ENCODE measurements around the gene TTLL4. TPM values are rescaled to one million over a fixed set of nuclear protein-coding genes. Genes with fewer than 3 reads are reported as not detected.

The TTLL4 gene
- total RNA-seq, 1 donor from 2014 or later: 33.8 TPM

- H3K27ac ChIP-seq (ENCODE audit: low read depth, low read length): no peak overlapping the region
- H3K36me3 Mint-ChIP-seq (ENCODE audit: low read depth, unreplicated experiment): peaks cover 43% of the 10 kb centered on the region
- no peak for DNase-seq (ENCODE audit: low read depth)
- H2AFZ ChIP-seq (ENCODE audit: low read depth, low read length): no peak overlapping the region
- no peak overlapping the region for H3K4me3 Mint-ChIP-seq (ENCODE audit: unreplicated experiment)
- H4K20me1 ChIP-seq (ENCODE audit: insufficient read depth, low read length): peaks cover 1% of the 10 kb centered on the region
- H3K4me1 ChIP-seq (ENCODE audit: insufficient read depth, low read length): peaks cover 8% of the 10 kb centered on the region
- H3K4me2 ChIP-seq (ENCODE audit: low read length): no peak overlapping the region
- no peak for FAIRE-seq
- H3K27ac Mint-ChIP-seq (ENCODE audit: unreplicated experiment): peak overlapping the region; percentile 43
- H3K9me3 Mint-ChIP-seq (ENCODE audit: unreplicated experiment): no peaks in the 10 kb centered on the region
- H3K9ac ChIP-seq (ENCODE audit: low read length): no peak overlapping the region
- no peaks in the 10 kb centered on the region for H3K27me3 Mint-ChIP-seq (ENCODE audit: low read depth, unreplicated experiment)
- H3K27me3 ChIP-seq (ENCODE audit: insufficient read depth, low read length): no peaks in the 10 kb centered on the region
- no peaks in the 10 kb centered on the region for H3K79me2 ChIP-seq (ENCODE audit: insufficient read depth, low read length)
- peaks cover 12% of the 10 kb centered on the region for H3K4me1 Mint-ChIP-seq (ENCODE audit: low read depth, unreplicated experiment)
- no peak overlapping the region for H3K4me3 ChIP-seq (ENCODE audit: insufficient read depth, low read depth, low read length)
- TF ChIP-seq CTCF (IDR thresholded peaks at IDR 0.05; ENCODE audit: insufficient read depth, low read depth, low read length) (no peak), EZH2 (IDR thresholded peaks at IDR 0.05; ENCODE audit: insufficient read depth, low read length) (no peak)
- H3K36me3 ChIP-seq (ENCODE audit: insufficient read depth, low read length): peaks cover 33% of the 10 kb centered on the region
- no peaks in the 10 kb centered on the region for H3K9me3 ChIP-seq (ENCODE audit: insufficient read depth, low read depth, low read length)
Observed at GRCh38 chr2:218745160-218745558, 34.5 kb downstream of the TTLL4 start.

- no peaks in the 10 kb centered on the region for H3K9me3 Mint-ChIP-seq (ENCODE audit: unreplicated experiment)
- peak overlapping the region; percentile 43 for H3K27ac Mint-ChIP-seq (ENCODE audit: unreplicated experiment)
- Histone ChIP-seq H4K20me1 (ENCODE audit: insufficient read depth, low read length) (no peaks in the 10 kb centered on the region), H3K4me2 (ENCODE audit: low read length) (no peak overlapping the region), H3K79me2 (ENCODE audit: insufficient read depth, low read length) (no peaks in the 10 kb centered on the region), H3K9ac (ENCODE audit: low read length) (no peak overlapping the region), H3K4me3 (ENCODE audit: insufficient read depth, low read depth, low read length) (no peak overlapping the region), H3K4me1 (ENCODE audit: insufficient read depth, low read length) (peaks cover 8% of the 10 kb centered on the region), H3K9me3 (ENCODE audit: insufficient read depth, low read depth, low read length) (no peaks in the 10 kb centered on the region), H2AFZ (ENCODE audit: low read depth, low read length) (no peak overlapping the region), H3K36me3 (ENCODE audit: insufficient read depth, low read length) (peaks cover 33% of the 10 kb centered on the region), H3K27me3 (ENCODE audit: insufficient read depth, low read length) (no peaks in the 10 kb centered on the region), H3K27ac (ENCODE audit: low read depth, low read length) (no peak overlapping the region)
- H3K27me3 Mint-ChIP-seq (ENCODE audit: low read depth, unreplicated experiment): no peaks in the 10 kb centered on the region
- TF ChIP-seq EZH2 (IDR thresholded peaks at IDR 0.05; ENCODE audit: insufficient read depth, low read length): no peak
- TF ChIP-seq CTCF (IDR thresholded peaks at IDR 0.05; ENCODE audit: insufficient read depth, low read depth, low read length): no peak
- peak; percentile 33 for DNase-seq (ENCODE audit: low read depth)
- no peak for FAIRE-seq
- H3K36me3 Mint-ChIP-seq (ENCODE audit: low read depth, unreplicated experiment): peaks cover 41% of the 10 kb centered on the region
- H3K4me3 Mint-ChIP-seq (ENCODE audit: unreplicated experiment): no peak overlapping the region
- H3K4me1 Mint-ChIP-seq (ENCODE audit: low read depth, unreplicated experiment): peaks cover 12% of the 10 kb centered on the region
Observed at GRCh38 chr2:218745559-218746469, 35.2 kb downstream of the TTLL4 start.

- H3K36me3 ChIP-seq (ENCODE audit: insufficient read depth, low read length): peaks cover 32% of the 10 kb centered on the region
- Mint-ChIP-seq H3K4me3 (ENCODE audit: unreplicated experiment) (no peak overlapping the region), H3K9me3 (ENCODE audit: unreplicated experiment) (no peaks in the 10 kb centered on the region), H3K4me1 (ENCODE audit: low read depth, unreplicated experiment) (peaks cover 12% of the 10 kb centered on the region), H3K27ac (ENCODE audit: unreplicated experiment) (no peak overlapping the region), H3K27me3 (ENCODE audit: low read depth, unreplicated experiment) (no peaks in the 10 kb centered on the region), H3K36me3 (ENCODE audit: low read depth, unreplicated experiment) (peaks cover 44% of the 10 kb centered on the region)
- H3K4me1 ChIP-seq (ENCODE audit: insufficient read depth, low read length): peaks cover 8% of the 10 kb centered on the region
- FAIRE-seq: no peak
- no peak for DNase-seq (ENCODE audit: low read depth)
- H3K4me2 ChIP-seq (ENCODE audit: low read length): no peak overlapping the region
- no peak overlapping the region for H3K9ac ChIP-seq (ENCODE audit: low read length)
- no peaks in the 10 kb centered on the region for H4K20me1 ChIP-seq (ENCODE audit: insufficient read depth, low read length)
- no peak overlapping the region for H2AFZ ChIP-seq (ENCODE audit: low read depth, low read length)
- no peak overlapping the region for H3K4me3 ChIP-seq (ENCODE audit: insufficient read depth, low read depth, low read length)
- no peak for TF ChIP-seq CTCF (IDR thresholded peaks at IDR 0.05; ENCODE audit: insufficient read depth, low read depth, low read length)
- TF ChIP-seq EZH2 (IDR thresholded peaks at IDR 0.05; ENCODE audit: insufficient read depth, low read length): no peak
- H3K27me3 ChIP-seq (ENCODE audit: insufficient read depth, low read length): no peaks in the 10 kb centered on the region
- no peaks in the 10 kb centered on the region for H3K9me3 ChIP-seq (ENCODE audit: insufficient read depth, low read depth, low read length)
- no peak overlapping the region for H3K27ac ChIP-seq (ENCODE audit: low read depth, low read length)
- no peaks in the 10 kb centered on the region for H3K79me2 ChIP-seq (ENCODE audit: insufficient read depth, low read length)
Observed at GRCh38 chr2:218746470-218746795, 35.8 kb downstream of the TTLL4 start.

Data from astrocyte (in vitro differentiated cells and primary cell).